Stimulated activated CD4-positive, alpha-beta T cell treated with anti-CD3 and anti-CD28 coated beads, Interleukin-15, amount 100 ng/mL, for 48 hours (primary cell): ENCODE results near the gene ALK.
"Not testable (repeated sequence)": the region's sequence is repeated elsewhere in the genome, so short reads cannot be mapped to it uniquely, and the experiment has no call there.

ENCODE experiments used
- DNase-seq, 2 donors: peaks; one replicate each; pipeline ENCODE4 v3.0.0-alpha.2; 2020; ENCODE audit warnings: low read depth in 2 of 2

ALK gene

DNA sequence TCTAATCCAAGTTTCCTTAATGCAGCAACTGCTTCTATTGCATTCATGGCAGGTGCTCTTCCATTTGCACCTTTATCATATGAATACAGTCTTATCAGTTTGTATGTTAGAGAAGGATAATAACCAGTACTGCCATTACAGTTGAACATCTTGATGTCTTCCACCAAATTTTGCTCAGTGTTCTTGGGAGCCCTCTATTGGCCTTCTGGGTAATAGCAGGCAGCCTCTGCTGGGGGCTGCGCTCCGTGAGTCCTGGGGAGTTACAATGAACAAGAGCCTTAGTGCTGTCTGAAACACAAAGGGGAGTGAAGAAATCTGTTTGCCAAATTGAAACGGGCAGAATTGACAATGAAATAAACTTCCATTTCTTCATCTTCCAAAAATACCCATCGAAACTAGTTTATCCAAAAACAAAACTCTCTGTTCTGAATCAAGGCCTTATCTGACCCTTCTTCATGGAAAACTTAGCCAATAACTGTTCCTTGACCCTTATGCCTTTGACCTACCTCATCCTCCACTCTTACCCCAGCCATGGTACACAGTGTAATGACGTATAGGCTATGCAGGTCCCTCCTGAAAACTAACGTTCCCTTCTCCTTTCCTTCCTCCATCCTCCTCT, 79.9 kb downstream of the ALK start:
- no peak for DNase-seq

DNA sequence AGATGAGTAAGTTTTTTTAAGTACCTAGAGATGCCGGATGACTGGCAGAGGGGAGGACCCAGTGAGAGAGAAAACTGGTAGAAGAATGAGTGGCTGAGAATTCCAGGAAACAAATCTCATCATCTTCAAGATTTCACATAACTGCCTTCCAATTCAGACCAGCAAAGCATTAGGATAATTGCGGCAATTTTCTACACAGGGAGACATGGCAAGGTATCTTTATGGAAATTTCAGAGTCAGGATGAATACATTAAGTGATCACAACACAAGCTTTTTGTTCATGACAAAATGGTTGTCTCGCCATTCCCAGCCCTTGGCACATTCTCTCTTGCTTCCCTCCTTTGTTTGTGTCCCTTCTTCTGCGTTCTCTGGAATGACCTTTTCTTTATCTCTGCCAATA, 82.1 kb downstream of the ALK start:
- DNase-seq: no peak

DNA sequence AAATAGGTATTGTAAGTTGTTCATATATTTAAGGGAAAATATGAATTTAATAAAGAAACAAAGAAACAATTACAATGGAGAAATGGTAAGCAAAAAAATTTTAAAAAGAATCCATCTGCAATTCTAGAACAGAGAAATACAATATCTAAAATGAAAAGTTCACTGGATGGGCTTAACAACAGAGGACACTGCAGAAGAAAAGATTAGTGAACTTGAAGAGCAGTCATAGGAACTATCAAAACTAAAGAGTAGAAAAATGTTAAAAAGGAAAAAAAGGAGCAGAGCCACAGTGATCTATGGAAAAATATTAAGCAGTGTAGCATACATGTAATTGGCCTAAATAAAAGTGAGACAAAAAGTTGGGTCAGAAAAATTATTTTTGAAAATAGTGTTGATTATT, 83.5 kb downstream of the ALK start:
- no peak for DNase-seq

DNA sequence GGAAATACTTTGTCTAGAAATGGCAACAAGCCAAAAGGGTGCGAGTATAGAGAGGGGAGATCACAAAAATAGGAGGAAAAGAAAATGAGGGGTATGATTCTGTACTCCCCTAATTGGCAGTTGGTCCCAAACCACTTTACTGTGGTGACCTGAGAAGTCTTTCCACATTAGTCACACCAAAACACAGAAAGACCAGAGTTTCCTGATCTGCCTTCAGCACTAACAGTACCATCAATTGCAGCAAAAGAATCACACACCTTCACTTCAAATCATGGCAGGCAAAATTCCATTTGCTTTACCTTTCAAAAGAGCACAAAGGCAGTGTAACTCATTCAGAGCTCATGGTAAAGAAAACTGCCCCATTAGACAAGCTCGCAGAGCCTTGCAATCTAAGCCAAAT, 86.8 kb downstream of the ALK start:
- no peak for DNase-seq

DNA sequence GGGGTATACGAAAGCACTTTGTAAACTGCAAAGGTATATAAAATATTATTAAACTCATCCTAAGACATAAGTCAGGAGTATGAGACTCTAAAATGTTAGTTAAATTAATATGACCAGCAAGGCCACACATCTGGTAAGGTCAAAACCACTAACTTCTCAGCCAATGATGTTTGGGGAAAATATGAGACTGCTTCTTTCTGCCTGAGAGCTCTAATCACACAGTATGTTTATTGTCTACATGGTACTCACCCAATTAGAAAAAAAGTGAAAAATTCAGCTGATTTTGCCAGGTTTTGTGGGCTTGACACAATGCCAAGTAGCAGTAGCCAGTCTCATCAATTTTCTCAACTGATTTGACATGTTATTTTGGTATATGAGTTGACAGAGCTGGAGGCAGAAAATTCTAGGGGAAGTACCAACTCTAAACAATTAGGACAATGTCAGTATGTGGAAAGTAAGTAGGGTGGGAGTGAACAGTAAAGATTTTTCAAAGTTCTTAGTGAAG, 87.3 kb downstream of the ALK start:
- DNase-seq: no peak

DNA sequence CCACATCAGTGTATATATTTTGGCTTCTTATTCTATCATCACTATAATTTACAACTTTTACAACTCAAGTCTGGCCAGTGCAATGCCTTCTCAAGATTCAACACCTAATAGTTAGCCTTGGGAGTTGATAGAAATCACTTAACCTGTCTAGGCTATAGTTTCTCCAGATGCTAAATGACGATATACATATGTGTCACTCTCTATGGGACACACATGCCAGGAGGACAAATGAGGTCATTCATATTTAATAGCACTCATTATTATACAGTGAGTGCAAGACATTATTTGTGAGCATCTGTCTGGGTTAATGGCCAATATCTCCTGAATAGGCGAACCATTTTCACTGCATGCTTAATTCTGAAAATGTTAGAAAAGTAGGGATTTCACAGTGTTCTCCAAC, 89.8 kb downstream of the ALK start:
- DNase-seq: no peak

DNA sequence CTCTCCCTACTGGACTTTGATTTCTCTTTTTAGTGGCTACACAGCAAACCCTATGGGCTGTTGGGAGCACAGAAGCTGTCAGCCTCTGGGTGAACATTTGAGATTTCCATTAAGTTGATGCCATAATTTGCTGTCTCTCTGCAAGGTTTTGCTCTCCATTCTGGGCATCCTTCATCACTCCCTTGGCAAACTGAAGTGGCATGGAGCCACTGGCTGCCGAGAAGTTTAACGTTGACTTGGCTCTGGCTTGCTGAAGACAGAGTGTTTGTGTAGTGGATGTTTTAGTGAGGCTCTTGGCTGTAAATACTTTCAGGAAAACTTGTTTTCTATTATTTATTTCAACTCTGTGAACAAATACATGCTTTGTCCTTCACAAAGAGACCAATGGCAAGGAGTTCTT, 91.5 kb downstream of the ALK start:
- no peak for DNase-seq

DNA sequence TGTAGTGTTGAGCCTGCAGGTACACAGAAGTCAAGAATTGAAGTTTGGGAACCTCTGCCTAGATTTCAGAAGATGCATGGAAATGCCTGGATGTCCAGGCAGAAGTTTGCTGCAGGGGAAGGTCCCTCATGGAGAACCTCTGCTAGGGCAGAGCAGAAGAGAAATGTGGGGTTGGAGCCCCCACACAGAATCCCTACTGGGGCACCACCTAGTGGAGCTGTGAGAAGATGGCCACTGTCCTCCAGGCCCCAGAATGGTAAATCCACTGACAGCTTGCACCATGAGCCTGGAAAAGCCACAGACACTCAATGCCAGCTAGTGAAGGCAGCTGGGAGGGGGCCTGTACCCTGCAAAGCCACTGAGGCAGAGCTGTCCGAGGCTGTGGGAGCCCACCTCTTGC, 97.2 kb downstream of the ALK start:
- DNase-seq: not testable (repeated sequence)

DNA sequence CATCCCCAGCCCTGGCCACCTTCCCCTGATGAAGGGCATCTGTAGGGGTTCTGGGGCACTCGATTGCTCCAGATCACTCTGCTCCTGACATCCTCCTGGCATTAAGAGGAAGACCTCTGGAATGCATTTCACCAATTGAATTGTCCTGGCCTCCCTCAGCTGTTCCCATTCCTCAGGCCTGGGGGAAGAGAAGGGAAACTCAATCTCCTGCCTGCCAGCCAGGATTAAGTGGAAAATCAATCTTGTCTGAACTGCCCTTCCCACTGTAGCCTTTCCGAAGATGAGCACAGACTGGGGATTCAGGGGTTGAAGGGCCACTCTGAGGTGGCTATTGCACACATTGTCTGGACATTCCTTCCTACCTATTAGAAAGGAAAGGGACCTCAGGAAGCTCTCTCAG, 99.8 kb downstream of the ALK start:
- DNase-seq: no peak

DNA sequence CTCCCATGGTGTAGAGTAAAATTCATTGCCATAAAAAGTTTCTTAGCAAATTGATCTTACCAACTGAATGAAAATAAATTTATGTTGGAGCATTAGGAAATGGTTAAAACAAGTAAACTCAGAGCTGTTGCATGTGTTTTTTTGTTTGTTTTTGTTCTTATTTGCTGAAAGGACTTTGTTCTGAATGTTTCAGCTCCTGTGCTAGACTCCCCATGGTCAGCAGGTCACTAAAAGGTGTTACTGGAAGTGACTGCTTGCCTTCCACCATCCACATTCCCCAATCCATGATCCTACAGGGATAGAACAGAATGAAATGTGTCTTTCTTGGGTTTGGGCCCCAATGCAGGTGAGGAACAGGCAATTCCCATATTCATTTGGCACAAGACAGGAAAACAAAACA, 101.8 kb downstream of the ALK start:
- no peak for DNase-seq

DNA sequence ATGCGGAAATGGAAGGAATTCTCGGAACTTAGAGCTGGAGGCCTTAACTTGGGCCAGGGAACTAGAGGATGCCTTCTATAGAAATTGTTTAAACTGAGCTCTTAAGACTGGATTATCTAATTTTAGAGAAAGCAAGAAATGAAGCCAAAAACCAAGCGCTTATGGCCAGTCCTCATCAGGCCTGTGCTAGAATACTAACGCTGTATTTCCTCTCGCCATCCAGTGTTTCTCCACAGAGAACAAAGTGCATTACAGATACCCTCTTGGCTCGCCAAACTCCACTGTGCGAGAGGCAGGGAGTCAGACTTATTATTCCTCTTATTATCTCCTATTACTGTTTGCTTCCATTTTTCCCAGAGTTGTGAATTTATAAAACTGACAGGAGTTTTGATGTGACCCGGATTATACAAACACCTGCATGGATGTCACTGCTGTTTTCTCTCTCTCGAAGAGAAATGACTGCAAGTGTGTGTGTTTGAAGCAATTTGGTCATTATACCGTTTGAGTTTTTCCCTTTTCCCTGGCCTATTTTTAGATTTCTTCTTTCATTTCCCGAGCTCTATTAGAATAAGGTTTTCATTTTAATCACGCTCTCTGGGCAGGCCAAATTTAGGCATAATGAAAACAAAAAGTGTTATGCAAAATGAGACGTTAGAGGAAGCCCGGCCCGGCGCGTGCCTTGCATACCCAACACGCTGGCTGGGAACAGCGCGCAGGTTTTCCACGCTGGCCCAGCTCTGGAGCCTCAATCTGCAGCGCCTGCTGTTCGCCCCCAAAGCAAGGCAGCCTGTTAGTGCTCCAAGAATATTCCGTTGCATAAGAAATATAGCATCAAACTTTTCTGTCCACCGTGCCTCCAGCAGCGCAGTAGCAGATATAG, 103.3 kb downstream of the ALK start:
- DNase-seq: no peak

DNA sequence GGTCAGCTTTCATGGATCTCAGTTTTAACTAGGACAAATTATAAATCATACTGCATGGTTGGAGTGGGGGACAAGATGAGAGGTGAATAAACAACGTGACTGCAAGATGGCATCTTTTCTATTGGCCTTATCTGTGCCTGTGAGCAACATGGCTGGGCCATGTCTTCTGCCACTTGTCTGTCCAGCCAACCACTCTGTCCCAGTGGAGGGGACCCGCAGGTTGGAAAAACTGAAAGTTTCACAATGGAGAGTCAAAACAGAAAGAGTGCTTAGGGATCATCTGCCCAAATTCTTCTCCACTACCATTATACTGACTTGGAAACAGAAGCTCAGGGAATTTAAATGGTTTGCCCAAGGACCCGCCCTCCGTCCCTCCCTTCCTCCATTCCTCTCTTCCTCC, 104.1 kb downstream of the ALK start:
- DNase-seq: no peak

DNA sequence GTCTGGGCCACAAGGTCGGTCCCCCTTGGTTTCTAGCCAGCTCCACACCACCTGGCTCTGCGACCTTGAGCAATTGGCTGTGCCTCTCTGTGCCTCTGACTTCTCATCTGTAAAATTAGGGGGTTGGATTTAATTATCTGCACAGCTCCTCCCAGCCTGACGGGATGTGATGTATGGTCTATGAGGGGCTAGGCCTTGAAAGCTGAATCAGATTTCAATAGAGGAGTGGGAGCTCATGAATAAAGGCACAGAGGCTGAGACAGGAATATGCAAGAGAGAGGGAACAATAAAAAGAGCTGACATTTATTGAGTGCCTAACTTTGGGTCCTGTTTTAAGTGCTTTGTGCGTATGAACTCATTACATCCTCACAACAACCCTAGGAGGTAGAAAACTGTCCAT, 104.7 kb downstream of the ALK start:
- DNase-seq: no peak

DNA sequence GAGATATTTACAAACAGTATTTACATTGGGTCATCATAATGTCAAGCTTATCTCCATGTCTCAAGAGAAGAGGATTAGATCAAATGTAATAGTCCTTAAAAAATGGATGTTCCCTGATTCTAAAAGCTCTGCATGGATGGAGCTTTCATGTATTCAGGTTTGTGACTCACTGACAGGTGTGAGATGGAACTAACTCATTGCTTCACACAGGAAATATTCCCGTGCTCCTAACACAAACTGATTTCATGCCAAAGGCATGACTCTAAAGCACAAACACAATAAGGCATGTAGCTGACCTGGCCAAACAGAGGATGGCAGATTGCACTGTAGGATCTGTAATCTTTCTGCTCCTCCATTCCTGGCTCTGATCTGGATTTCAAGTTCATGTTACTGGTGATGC, 110.0 kb downstream of the ALK start:
- no peak for DNase-seq

DNA sequence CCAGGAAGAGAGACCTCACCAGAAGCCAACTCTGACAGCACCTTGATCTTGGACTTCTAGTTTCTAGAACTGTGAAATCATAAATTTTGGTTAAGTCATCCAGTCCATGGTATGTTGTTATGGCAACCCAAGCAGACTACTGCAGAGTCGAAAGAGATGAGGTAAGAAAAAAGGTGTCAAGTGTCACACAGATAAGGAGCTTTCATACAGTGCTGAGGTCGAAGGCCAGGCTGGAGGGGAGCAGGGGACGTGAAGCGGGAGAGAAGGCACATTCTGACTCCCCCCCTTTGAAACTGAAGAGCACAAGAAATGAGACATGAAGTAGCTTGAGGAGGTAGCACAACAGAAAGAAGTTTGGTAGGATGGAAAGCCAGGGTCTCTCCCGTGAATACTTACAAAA, 110.4 kb downstream of the ALK start:
- DNase-seq: no peak

DNA sequence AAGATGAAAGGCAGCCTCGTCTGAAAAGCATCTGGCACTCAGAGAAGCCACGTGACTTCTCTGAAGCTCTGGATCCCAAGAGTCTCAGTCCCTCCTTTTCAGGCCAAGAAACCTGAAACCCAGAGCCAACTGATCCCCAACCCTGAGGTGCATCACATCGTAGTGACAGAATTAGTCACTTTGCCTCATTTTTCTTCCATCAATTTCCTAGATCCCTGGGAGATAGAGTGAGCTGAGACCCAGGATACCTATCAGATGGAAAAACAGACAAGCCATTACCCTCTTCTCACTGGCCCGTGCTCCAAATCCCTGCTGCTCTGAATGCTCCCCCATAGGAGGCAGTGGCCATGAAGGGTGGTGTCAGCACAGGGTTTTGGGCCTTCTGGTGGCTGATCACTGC, 113.1 kb downstream of the ALK start:
- DNase-seq: no peak

DNA sequence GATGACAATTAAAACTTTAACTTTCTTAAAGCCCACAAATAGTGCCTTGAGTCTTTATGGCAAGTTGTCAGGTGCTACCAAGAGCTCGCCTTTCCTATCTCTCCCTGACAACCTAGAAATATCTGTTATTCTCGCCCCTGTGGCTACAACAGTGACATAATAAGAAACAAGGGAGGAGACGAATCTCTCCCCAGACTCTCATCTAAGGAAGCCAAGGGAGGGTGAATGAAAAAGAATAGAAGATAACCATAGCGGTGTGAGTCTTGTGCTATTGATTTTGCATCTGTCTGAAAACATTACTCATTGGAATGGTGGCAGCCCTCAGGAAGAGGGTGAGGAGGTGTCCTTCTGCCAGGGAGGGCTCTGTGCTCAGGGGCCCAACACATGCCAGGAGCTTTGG, 114.3 kb downstream of the ALK start:
- no peak for DNase-seq

DNA sequence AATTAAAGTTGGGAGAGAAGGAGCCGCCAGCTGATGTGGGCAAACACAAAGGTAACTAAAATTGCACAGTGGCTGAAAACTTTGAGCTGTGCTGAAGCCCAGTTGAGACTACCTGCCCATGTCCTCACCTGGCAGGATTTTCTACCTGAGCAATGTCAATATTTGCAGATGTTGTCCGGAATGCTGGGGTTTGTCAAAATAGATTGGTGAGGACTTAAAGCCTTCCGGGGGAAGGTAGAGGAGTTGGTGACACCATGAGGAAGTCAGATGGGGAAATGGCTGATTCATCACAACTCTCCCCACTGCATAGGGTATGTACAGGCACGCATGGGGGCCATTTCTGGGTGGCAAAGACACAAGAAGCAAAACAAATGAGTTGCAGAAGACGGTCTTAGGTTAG, 114.9 kb downstream of the ALK start:
- DNase-seq: no peak

DNA sequence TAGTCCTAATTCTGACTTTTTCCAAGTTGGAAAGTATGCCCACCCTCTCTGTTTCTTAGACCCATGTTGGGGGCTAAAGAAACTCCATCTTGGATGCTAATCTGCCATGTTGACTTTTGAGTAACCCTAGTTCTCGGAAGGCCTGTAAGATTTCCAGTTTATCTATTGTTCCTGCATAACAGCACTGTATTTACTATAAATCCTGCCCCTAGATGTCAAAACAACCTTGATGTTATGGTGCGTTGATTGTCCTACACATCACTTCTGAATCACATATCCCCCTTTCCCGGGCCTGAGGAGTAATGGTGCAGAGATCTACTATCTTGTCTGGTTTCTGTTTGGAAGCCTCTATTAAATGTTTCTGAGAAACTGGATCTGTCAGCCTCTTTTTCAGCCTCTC, 116.7 kb downstream of the ALK start:
- no peak for DNase-seq

DNA sequence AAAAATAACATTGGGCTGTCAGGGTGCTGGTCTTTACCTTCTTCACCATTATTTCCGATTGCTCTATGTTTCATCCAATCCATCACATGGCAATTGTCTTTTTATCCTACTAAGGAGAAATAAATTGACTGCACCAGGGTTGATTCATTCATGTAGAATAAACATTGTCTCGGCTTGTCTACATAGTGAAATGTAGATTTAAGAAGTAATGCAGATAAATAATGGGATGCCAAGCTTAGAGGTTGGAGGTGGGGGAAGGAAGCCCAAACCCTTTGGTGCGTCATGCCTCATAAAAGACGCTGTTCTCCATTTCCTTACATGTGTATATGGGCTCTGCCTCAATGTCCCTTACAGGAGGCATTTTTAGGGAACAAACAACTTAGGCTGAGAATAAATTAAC, 117.8 kb downstream of the ALK start:
- DNase-seq: no peak

DNA sequence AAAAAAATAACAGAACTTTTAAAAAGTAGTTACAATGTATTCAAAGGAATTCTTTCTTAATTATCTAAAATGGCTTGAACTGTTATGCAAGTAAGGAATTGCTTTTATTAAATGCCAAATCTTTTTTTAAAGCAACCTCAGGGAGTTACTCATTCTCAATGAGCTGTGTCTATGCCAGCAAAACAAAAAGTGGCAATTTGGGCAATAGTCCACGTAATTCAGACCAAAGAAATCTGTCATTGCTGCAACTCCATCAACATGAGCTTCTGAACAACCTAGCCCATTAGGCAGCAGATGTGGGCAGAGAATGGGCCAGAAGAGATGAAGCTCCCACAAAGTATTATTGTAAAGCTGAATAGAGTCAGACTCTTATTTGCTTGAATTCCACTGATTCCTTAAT, 118.4 kb downstream of the ALK start:
- no peak for DNase-seq

DNA sequence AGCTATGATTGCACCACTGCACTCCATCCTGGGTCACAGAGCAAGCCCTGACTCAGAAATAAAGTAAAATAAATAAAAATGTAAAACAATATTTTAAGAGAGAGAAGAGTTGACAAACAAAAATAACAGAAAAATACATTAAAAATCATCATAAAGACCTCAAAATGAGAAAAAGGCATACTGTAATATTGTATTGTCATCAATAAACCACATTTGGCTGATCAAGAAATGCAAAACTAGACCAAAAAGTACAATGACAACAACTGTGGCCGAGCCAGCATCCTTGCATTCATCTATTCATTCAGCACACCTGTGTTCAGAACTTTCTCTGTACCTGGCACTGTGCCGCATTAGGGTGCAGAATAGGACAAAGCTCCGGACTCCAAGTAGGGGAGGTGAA, 121.8 kb downstream of the ALK start:
- DNase-seq: no peak

DNA sequence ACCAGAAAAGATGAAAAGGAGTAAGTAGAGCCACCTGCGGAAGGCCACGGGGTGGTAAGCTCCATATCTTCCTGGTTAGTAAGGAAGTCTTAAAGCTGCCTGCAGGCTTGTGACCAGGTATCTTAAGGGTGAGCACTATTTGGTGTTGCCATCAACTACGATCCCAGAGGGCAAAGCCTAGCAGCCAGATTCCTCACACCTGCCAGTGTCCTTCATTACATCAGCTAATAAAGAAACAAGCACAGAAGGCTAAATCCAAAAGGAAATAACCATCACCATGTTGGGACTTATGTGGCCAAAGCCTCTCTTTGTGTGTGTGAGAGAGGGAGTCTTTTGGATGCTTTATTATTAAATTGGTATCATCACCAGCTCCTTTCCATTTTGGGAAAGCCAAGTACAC, 123.5 kb downstream of the ALK start:
- DNase-seq: no peak

DNA sequence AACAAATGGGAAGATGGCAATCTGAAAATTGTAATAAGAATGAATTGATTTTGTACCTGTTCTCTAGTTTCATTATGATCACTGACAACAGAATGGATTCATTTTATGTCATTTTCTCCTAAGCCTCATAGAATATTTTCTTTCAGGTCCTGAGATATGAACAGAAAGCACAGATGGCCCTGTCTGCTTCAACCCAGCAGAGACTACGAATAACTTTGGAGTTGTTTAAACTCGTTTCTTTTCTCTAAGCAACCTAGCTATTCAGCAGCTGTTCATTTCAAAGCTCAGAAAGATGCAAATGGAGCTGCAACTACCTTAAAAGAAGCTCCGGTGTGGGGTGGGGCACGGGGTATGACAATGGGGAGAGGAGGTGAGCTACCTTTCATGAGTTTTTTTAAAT, 124.9 kb downstream of the ALK start:
- no peak for DNase-seq
